ENCODE results near the gene CSF2RB. TPM values are rescaled to one million over a fixed set of nuclear protein-coding genes. Genes with fewer than 3 reads are reported as not detected.

CSF2RB gene
- polyA plus RNA-seq, 4 donors, result 0.22 to 5.4 (median 1.9) TPM

- no peak for DNase-seq
- no peak for FAIRE-seq
- H3K4me1 ChIP-seq (ENCODE audit: control insufficient read depth in 3 of 3, insufficient read depth in 2 of 3, low read depth in 1 of 3, low read length in 2 of 3), result no peaks in the 10 kb centered on the region
- no peaks in the 10 kb centered on the region for H3K36me3 ChIP-seq (ENCODE audit: control insufficient read depth in 3 of 3, insufficient read depth in 2 of 3, low read depth in 1 of 3, low read length in 3 of 3)
- peaks cover 0 to under 1% of the 10 kb centered on the region in 2 donors for H3K9me3 ChIP-seq (ENCODE audit: control insufficient read depth in 2 of 2, insufficient read depth in 1 of 2, low read depth in 1 of 2, low read length in 1 of 2)
- H3K27ac ChIP-seq (ENCODE audit: low read depth in 1 of 3, low read length in 2 of 3), result no peak overlapping the region
- WGBS, 3 donors, result 58 to 78% (median 67%) methylated on average over 7 of the region's 7 CpGs
- H3K27me3 ChIP-seq (ENCODE audit: control insufficient read depth in 3 of 3, insufficient read depth in 3 of 3, low read length in 3 of 3), result peaks cover 0 to 2% (median 0%) of the 10 kb centered on the region in 3 donors
- no peak overlapping the region for H3K4me3 ChIP-seq (ENCODE audit: low read depth in 1 of 3, low read length in 3 of 3)
Measured at GRCh38 chr22:36907253-36908195, 5.9 kb upstream of the CSF2RB start.

DNA sequence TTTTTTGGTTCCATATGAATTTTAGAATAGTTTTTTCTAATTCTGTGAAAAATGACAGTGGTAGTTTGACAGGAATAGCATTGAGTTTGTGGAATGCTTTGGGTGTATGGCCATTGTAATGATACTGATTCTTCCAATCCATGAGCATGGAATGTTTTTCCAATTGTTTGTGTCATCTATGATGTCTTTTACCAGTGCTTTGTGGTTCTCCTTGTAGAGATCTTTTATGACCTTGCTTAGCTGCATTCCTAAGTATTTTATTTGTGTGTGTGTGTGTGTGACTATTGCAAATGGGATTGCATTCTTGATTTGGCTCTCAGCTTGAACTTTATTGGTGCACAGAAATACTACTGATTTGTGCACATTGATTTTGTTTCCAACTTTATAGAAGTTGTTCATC, 3.0 kb upstream of the CSF2RB start:
- no peaks in the 10 kb centered on the region for H3K9me3 ChIP-seq (ENCODE audit: control insufficient read depth in 2 of 2, insufficient read depth in 1 of 2, low read depth in 1 of 2, low read length in 1 of 2)
- H3K36me3 ChIP-seq (ENCODE audit: control insufficient read depth in 3 of 3, insufficient read depth in 2 of 3, low read depth in 1 of 3, low read length in 3 of 3), result no peaks in the 10 kb centered on the region
- H3K27ac ChIP-seq (ENCODE audit: low read depth in 1 of 3, low read length in 2 of 3), result no peak overlapping the region
- FAIRE-seq (no peak), DNase-seq (no peak)
- H3K27me3 ChIP-seq (ENCODE audit: control insufficient read depth in 3 of 3, insufficient read depth in 3 of 3, low read length in 3 of 3), result no peaks in the 10 kb centered on the region
- no peaks in the 10 kb centered on the region for H3K4me1 ChIP-seq (ENCODE audit: control insufficient read depth in 3 of 3, insufficient read depth in 2 of 3, low read depth in 1 of 3, low read length in 2 of 3)
- H3K4me3 ChIP-seq (ENCODE audit: low read depth in 1 of 3, low read length in 3 of 3), result no peak overlapping the region

GRCh38 chr22:36911887-36912661, 1.4 kb upstream of the CSF2RB start:
- FAIRE-seq (no peak), DNase-seq (no peak)
- no peaks in the 10 kb centered on the region for H3K36me3 ChIP-seq (ENCODE audit: control insufficient read depth in 3 of 3, insufficient read depth in 2 of 3, low read depth in 1 of 3, low read length in 3 of 3)
- no peak overlapping the region for H3K4me3 ChIP-seq (ENCODE audit: low read depth in 1 of 3, low read length in 3 of 3)
- no peaks in the 10 kb centered on the region for H3K4me1 ChIP-seq (ENCODE audit: control insufficient read depth in 3 of 3, insufficient read depth in 2 of 3, low read depth in 1 of 3, low read length in 2 of 3)
- WGBS, 3 donors, result 60 to 70% (median 64%) methylated on average over 13 of the region's 13 CpGs
- H3K27me3 ChIP-seq (ENCODE audit: control insufficient read depth in 3 of 3, insufficient read depth in 3 of 3, low read length in 3 of 3), result no peaks in the 10 kb centered on the region
- H3K9me3 ChIP-seq (ENCODE audit: control insufficient read depth in 2 of 2, insufficient read depth in 1 of 2, low read depth in 1 of 2, low read length in 1 of 2), result no peaks in the 10 kb centered on the region
- H3K27ac ChIP-seq (ENCODE audit: low read depth in 1 of 3, low read length in 2 of 3), result no peak overlapping the region

DNA sequence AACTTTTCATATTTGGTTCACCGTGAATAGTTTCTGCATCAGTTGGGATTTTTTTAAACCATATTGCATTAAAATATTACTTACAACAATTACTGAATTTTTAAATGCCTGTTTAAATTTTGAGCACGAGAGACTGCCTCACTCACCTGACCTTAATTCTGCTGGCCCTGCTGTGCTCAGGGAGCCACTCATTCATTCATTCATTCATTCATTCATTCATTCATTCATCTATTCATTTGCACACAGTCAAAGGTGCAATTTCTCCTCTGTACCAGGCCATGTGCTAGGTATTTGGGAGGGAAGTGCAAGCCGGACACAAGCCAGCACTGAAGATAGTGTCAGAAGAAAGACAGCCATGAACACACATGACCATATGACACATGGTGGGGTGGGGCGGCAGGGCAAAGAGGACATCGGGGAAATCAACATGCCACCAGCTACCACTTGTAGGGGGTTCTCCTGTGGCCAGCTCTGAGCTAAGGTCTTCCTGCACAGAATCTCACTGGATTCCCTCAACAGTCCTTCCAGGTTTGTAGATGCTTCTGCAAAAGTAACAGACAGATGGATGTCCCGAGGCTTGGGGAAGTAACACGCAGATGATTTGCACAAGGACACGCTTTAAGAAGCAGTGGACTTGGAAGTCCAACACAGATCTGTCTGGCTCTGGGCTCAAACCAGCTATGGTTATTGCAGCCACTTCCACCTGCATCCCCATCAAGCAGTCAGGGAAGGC, 568 bp upstream of the CSF2RB start:
- FAIRE-seq, result no peak
- DNase-seq, result no peak
- no peaks in the 10 kb centered on the region for H3K36me3 ChIP-seq (ENCODE audit: control insufficient read depth in 3 of 3, insufficient read depth in 2 of 3, low read depth in 1 of 3, low read length in 3 of 3)
- no peaks in the 10 kb centered on the region for H3K4me1 ChIP-seq (ENCODE audit: control insufficient read depth in 3 of 3, insufficient read depth in 2 of 3, low read depth in 1 of 3, low read length in 2 of 3)
- no peak overlapping the region for H3K4me3 ChIP-seq (ENCODE audit: low read depth in 1 of 3, low read length in 3 of 3)
- no peaks in the 10 kb centered on the region for H3K9me3 ChIP-seq (ENCODE audit: control insufficient read depth in 2 of 2, insufficient read depth in 1 of 2, low read depth in 1 of 2, low read length in 1 of 2)
- no peaks in the 10 kb centered on the region for H3K27me3 ChIP-seq (ENCODE audit: control insufficient read depth in 3 of 3, insufficient read depth in 3 of 3, low read length in 3 of 3)
- 81 to 88% (median 83%) methylated on average over 8 of the region's 8 CpGs for WGBS, 3 donors
- peak overlapping the region in 1 of 3 donors; percentile 30 for H3K27ac ChIP-seq (ENCODE audit: low read depth in 1 of 3, low read length in 2 of 3)

DNA sequence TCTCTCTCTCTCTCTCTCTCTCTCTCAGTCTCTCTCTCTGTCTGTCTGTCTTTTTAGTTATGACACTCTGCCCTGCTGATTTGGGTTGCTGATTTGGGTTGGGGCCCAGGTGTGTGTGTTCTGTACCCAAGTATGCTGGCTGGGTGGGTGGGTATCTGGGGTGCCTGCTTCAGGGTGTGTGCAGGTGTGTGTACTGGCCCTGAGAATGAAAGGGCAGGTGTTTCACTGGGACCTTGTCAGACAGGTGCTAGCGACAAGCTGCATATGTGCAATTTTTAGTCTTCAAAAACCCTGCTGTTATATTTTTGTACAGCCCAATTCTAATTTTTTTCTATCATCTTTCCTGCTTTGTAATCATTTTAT, 943 bp downstream of the CSF2RB start:
- no peak for DNase-seq
- peak overlapping the region in 1 of 3 donors; percentile 83 for H3K27ac ChIP-seq (ENCODE audit: low read depth in 1 of 3, low read length in 2 of 3)
- H3K4me1 ChIP-seq (ENCODE audit: control insufficient read depth in 3 of 3, insufficient read depth in 2 of 3, low read depth in 1 of 3, low read length in 2 of 3), result no peaks in the 10 kb centered on the region
- no peaks in the 10 kb centered on the region for H3K36me3 ChIP-seq (ENCODE audit: control insufficient read depth in 3 of 3, insufficient read depth in 2 of 3, low read depth in 1 of 3, low read length in 3 of 3)
- H3K27me3 ChIP-seq (ENCODE audit: control insufficient read depth in 3 of 3, insufficient read depth in 3 of 3, low read length in 3 of 3), result no peaks in the 10 kb centered on the region
- FAIRE-seq, result no peak
- H3K4me3 ChIP-seq (ENCODE audit: low read depth in 1 of 3, low read length in 3 of 3), result no peak overlapping the region
- 38 to 57% (median 40%) methylated on average over 1 of the region's 1 CpG for WGBS, 3 donors
- peaks cover 0 to 3% of the 10 kb centered on the region in 2 donors for H3K9me3 ChIP-seq (ENCODE audit: control insufficient read depth in 2 of 2, insufficient read depth in 1 of 2, low read depth in 1 of 2, low read length in 1 of 2)

DNA sequence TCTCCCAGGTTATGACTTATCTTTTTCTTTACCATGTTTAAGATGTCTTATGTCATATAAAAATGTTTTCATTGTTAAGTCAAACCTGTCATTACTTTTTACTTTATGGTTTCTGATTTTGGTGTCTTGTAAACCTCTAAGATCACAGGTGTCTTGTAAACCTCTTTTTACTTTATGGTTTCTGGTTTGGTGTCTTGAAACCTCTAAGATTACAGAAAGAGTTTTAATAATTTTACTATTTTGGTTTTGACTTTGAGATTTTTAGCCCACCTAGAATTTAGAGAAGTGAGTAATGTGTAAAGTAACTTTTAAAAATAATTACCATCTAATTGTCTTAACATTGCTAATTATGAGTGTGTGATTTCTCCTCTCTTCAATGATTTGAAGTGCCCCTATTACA, 2.6 kb downstream of the CSF2RB start:
- FAIRE-seq (no peak), DNase-seq (no peak)
- Histone ChIP-seq H3K27ac (ENCODE audit: low read depth in 1 of 3, low read length in 2 of 3) (no peak overlapping the region), H3K27me3 (ENCODE audit: control insufficient read depth in 3 of 3, insufficient read depth in 3 of 3, low read length in 3 of 3) (no peaks in the 10 kb centered on the region), H3K4me1 (ENCODE audit: control insufficient read depth in 3 of 3, insufficient read depth in 2 of 3, low read depth in 1 of 3, low read length in 2 of 3) (no peaks in the 10 kb centered on the region), H3K36me3 (ENCODE audit: control insufficient read depth in 3 of 3, insufficient read depth in 2 of 3, low read depth in 1 of 3, low read length in 3 of 3) (no peaks in the 10 kb centered on the region), H3K4me3 (ENCODE audit: low read depth in 1 of 3, low read length in 3 of 3) (no peak overlapping the region), H3K9me3 (ENCODE audit: control insufficient read depth in 2 of 2, insufficient read depth in 1 of 2, low read depth in 1 of 2, low read length in 1 of 2) (peaks cover 0 to 3% of the 10 kb centered on the region in 2 donors)

DNA sequence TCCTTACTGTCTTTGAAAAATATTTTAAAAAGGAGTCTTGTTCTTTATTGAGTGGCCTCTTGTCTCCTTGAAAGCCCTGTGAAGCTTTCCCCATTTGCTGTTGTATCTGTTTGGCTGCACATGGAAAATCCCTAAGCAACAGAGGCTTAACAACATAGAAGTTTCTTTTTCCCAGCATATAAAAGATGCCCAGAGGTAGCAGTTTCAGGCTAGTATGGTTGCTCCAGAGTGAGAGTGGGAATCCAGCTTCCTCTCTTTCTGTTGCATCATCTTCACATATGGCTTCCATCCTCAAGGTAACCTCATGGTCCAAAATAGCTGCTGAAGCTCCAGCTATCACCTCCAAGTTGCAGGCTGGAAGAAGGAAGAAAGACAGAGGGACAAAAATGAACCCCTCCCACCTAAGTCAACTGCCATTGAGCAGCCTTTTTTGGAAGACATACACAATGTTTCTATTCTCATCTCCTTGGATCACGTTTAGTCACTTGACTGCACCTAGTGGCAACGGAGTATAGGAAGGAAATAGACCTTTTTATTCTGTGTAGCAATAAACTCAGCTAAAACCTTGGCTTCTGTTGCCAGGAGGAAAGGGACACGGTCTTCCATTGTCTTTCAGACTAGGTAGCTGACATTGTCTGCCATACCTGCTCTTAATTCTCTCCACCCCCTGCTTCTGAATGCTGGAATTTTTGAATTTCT, 5.3 kb downstream of the CSF2RB start:
- H3K27ac ChIP-seq (ENCODE audit: low read depth in 1 of 3, low read length in 2 of 3), result no peak overlapping the region
- 59 to 68% (median 63%) methylated on average over 3 of the region's 3 CpGs for WGBS, 3 donors
- H3K4me1 ChIP-seq (ENCODE audit: control insufficient read depth in 3 of 3, insufficient read depth in 2 of 3, low read depth in 1 of 3, low read length in 2 of 3), result no peaks in the 10 kb centered on the region
- H3K27me3 ChIP-seq (ENCODE audit: control insufficient read depth in 3 of 3, insufficient read depth in 3 of 3, low read length in 3 of 3), result no peaks in the 10 kb centered on the region
- peaks cover 0 to 3% of the 10 kb centered on the region in 2 donors for H3K9me3 ChIP-seq (ENCODE audit: control insufficient read depth in 2 of 2, insufficient read depth in 1 of 2, low read depth in 1 of 2, low read length in 1 of 2)
- H3K36me3 ChIP-seq (ENCODE audit: control insufficient read depth in 3 of 3, insufficient read depth in 2 of 3, low read depth in 1 of 3, low read length in 3 of 3), result no peaks in the 10 kb centered on the region
- FAIRE-seq (no peak), DNase-seq (no peak)
- H3K4me3 ChIP-seq (ENCODE audit: low read depth in 1 of 3, low read length in 3 of 3), result no peak overlapping the region
